Measurements from ENCODE around the gene HSPA12B.

Gene HSPA12B

DNA sequence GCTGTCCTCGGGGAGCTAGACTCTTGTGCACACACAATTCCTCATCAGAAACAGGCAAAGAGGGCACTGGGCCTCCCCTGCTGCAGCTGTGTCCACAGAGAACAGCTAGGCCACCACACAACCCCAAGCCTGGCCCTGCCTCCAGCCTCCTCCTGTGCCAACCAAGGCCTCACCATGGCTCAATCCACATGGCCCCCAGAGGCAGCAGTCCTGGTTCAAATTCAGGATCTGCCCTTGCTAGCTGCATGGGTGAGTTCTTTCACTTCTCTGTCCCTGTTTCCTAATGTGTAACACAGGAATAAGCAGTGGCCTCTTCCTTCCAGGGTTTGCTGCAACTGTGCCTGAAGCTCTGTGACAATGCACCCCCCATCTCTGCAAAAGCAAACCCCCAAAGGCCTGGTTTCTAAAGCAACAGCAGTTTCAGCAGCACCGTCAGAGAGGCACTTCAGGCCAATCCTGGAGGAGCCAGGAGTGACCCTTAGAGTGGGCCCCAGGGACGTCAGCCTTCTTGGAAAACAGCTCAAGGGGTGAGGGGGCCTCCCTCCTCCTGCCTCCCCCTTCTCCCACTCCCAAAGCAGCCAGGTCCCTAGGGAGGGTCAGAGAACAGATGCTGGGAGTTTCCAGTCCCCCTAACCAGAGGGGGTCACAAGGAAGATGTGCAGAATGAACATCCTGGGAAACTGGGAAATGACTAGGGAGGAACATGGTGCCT lies 32.8 kb downstream of the HSPA12B start:
- Histone ChIP-seq H3K4me1 (ENCODE audit: control insufficient read depth, insufficient read depth, low read length) (peaks cover 18% of the 10 kb centered on the region), H3K27ac (ENCODE audit: insufficient read depth, low read depth, low read length, poor library complexity, severe bottlenecking) (no peak overlapping the region), H3K36me3 (ENCODE audit: control insufficient read depth, insufficient read depth, low read length) (no peaks in the 10 kb centered on the region), H3K4me3 (ENCODE audit: insufficient read depth, low read depth, low read length) (no peak overlapping the region), H3K27me3 (ENCODE audit: control insufficient read depth, insufficient read depth, low read length, poor library complexity, severe bottlenecking) (peaks cover 3% of the 10 kb centered on the region), H3K9me3 (ENCODE audit: control insufficient read depth, low read length) (no peaks in the 10 kb centered on the region)
- WGBS, 2 experiments, result 91 to 93% methylated on average over 3 of the region's 3 CpGs

- peak overlapping the region; percentile 79 for H3K4me3 ChIP-seq (ENCODE audit: insufficient read depth, low read depth, low read length)
- H3K4me1 ChIP-seq (ENCODE audit: control insufficient read depth, insufficient read depth, low read length), result peaks cover 15% of the 10 kb centered on the region
- H3K36me3 ChIP-seq (ENCODE audit: control insufficient read depth, insufficient read depth, low read length), result no peaks in the 10 kb centered on the region
- peaks cover 4% of the 10 kb centered on the region for H3K27me3 ChIP-seq (ENCODE audit: control insufficient read depth, insufficient read depth, low read length, poor library complexity, severe bottlenecking)
- H3K27ac ChIP-seq (ENCODE audit: insufficient read depth, low read depth, low read length, poor library complexity, severe bottlenecking), result no peak overlapping the region
- 37 to 39% methylated on average over 9 of the region's 9 CpGs for WGBS, 2 experiments
- no peaks in the 10 kb centered on the region for H3K9me3 ChIP-seq (ENCODE audit: control insufficient read depth, low read length)
Observed at GRCh38 chr20:3766422-3767109, 34.1 kb downstream of the HSPA12B start.

- H3K36me3 ChIP-seq (ENCODE audit: control insufficient read depth, insufficient read depth, low read length), result no peaks in the 10 kb centered on the region
- 1 to 2% methylated on average over 21 of the region's 21 CpGs for WGBS, 2 experiments
- H3K27me3 ChIP-seq (ENCODE audit: control insufficient read depth, insufficient read depth, low read length, poor library complexity, severe bottlenecking), result peaks cover 7% of the 10 kb centered on the region
- no peak overlapping the region for H3K27ac ChIP-seq (ENCODE audit: insufficient read depth, low read depth, low read length, poor library complexity, severe bottlenecking)
- H3K9me3 ChIP-seq (ENCODE audit: control insufficient read depth, low read length), result no peaks in the 10 kb centered on the region
- peak overlapping the region; percentile 79 for H3K4me3 ChIP-seq (ENCODE audit: insufficient read depth, low read depth, low read length)
- H3K4me1 ChIP-seq (ENCODE audit: control insufficient read depth, insufficient read depth, low read length), result peaks cover 15% of the 10 kb centered on the region
Observed at GRCh38 chr20:3767110-3767426, 34.6 kb downstream of the HSPA12B start.

GRCh38 chr20:3767427-3768341 lies 35.2 kb downstream of the HSPA12B start, which contains the start of gene ADISSP:
TSS of gene ADISSP (minus strand) at chr20:3767753. CDS start at chr20:3760100, 7,653 bp downstream.
- 0% methylated on average over 80 of the region's 80 CpGs for WGBS, 2 experiments
- H3K27ac ChIP-seq (ENCODE audit: insufficient read depth, low read depth, low read length, poor library complexity, severe bottlenecking), result peak within 1 kb of the TSS; percentile 97

GRCh38 chr20:3768342-3769130 lies 36.1 kb downstream of the HSPA12B start:
- peaks cover 7% of the 10 kb centered on the region for H3K27me3 ChIP-seq (ENCODE audit: control insufficient read depth, insufficient read depth, low read length, poor library complexity, severe bottlenecking)
- no peaks in the 10 kb centered on the region for H3K9me3 ChIP-seq (ENCODE audit: control insufficient read depth, low read length)
- H3K4me3 ChIP-seq (ENCODE audit: insufficient read depth, low read depth, low read length), result peak overlapping the region; percentile 79
- peak overlapping the region; percentile 97 for H3K27ac ChIP-seq (ENCODE audit: insufficient read depth, low read depth, low read length, poor library complexity, severe bottlenecking)
- H3K4me1 ChIP-seq (ENCODE audit: control insufficient read depth, insufficient read depth, low read length), result peaks cover 15% of the 10 kb centered on the region
- 1 to 2% methylated on average over 51 of the region's 51 CpGs for WGBS, 2 experiments
- no peaks in the 10 kb centered on the region for H3K36me3 ChIP-seq (ENCODE audit: control insufficient read depth, insufficient read depth, low read length)

More at GRCh38 chr20:3767427-3768341, 35.2 kb downstream of the HSPA12B start, which contains the start of gene ADISSP:
- Histone ChIP-seq H3K4me1 (ENCODE audit: control insufficient read depth, insufficient read depth, low read length) (peaks cover 15% of the 10 kb centered on the region), H3K27me3 (ENCODE audit: control insufficient read depth, insufficient read depth, low read length, poor library complexity, severe bottlenecking) (peaks cover 7% of the 10 kb centered on the region), H3K9me3 (ENCODE audit: control insufficient read depth, low read length) (no peaks in the 10 kb centered on the region), H3K36me3 (ENCODE audit: control insufficient read depth, insufficient read depth, low read length) (no peaks in the 10 kb centered on the region), H3K4me3 (ENCODE audit: insufficient read depth, low read depth, low read length) (peak within 1 kb of the TSS; percentile 79)

DNA sequence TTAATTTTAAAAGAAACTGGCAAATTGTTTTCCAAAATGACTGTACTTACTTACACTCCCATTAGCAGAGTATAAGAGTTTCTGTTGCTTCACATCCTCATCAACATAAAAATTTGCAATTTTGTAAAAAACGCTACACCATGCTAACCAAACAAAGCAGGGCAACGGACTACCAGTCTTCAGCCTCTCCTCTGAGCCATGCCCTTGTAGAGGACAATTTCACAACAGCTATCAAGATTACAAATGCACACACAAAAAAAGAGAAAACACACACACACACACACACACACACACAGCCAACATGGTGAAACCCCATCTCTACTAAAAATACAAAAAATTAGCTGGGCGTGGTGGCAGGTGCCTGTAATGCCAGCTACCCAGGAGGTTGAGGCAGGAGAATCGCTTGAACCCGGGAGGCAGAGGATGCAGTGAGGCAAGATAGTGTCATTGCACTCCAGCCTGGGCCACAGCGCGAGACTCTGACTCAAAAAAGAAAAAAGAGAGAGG lies 39.1 kb downstream of the HSPA12B start:
- Histone ChIP-seq H3K27ac (ENCODE audit: insufficient read depth, low read depth, low read length, poor library complexity, severe bottlenecking) (no peak overlapping the region), H3K4me3 (ENCODE audit: insufficient read depth, low read depth, low read length) (no peak overlapping the region), H3K27me3 (ENCODE audit: control insufficient read depth, insufficient read depth, low read length, poor library complexity, severe bottlenecking) (peaks cover 21% of the 10 kb centered on the region), H3K9me3 (ENCODE audit: control insufficient read depth, low read length) (no peaks in the 10 kb centered on the region), H3K4me1 (ENCODE audit: control insufficient read depth, insufficient read depth, low read length) (peaks cover 11% of the 10 kb centered on the region), H3K36me3 (ENCODE audit: control insufficient read depth, insufficient read depth, low read length) (no peaks in the 10 kb centered on the region)
- WGBS, 2 experiments, result 83 to 87% methylated on average over 7 of the region's 7 CpGs

DNA sequence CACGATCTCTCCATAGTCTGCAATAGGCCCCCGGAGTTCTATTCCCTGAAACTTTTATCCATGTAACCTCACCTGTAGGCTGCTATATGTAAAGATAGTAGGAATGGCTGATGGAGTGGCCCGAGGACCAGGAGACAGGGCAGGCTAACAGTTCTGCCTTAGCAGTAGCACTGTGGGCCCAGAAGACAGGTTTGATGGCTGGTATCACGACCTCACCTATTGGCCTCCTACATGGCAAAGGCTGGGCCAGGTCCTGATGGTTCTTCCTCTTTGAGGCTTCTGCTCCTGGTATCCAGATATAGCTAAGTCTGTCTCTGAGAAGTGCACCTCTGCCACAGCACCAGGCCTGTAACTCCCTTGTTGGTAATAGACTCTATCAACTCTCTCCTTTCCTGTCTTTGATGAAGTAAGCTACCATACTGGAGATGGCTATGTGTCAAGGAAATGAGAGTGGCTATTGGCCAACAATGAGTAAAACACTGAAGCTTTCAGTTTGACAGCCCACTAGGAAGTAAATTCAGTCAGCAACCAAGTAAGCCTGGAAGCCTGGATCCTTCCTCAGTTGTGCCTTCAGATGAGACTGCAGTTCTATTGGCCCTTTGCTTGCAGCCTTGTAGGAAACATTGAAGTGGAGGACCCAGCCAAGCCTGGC lies 43.1 kb downstream of the HSPA12B start:
- no peak overlapping the region for H3K4me3 ChIP-seq (ENCODE audit: insufficient read depth, low read depth, low read length)
- no peaks in the 10 kb centered on the region for H3K36me3 ChIP-seq (ENCODE audit: control insufficient read depth, insufficient read depth, low read length)
- no peak overlapping the region for H3K27ac ChIP-seq (ENCODE audit: insufficient read depth, low read depth, low read length, poor library complexity, severe bottlenecking)
- no peaks in the 10 kb centered on the region for H3K9me3 ChIP-seq (ENCODE audit: control insufficient read depth, low read length)
- no peaks in the 10 kb centered on the region for H3K4me1 ChIP-seq (ENCODE audit: control insufficient read depth, insufficient read depth, low read length)
- peaks cover 57% of the 10 kb centered on the region for H3K27me3 ChIP-seq (ENCODE audit: control insufficient read depth, insufficient read depth, low read length, poor library complexity, severe bottlenecking)
- WGBS, 2 experiments, result 86 to 94% methylated on average over 4 of the region's 4 CpGs

DNA sequence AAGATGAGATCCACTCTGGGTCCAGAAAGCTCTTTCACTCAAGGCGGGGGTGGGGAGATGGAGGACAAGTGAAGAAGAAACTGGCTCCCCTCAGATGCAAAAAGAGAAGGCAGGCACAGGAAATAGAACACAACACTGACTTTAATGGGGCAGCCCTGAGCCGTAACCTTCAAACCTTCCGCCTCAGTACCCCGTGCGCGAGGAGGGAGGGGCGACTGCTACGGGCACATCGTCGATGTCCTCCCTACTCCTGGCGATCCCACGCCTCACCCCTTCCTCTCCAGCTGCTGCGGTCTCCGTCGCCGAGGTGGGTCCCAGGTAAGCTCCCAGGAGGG lies 44.9 kb downstream of the HSPA12B start:
- WGBS, 2 experiments, result 15 to 16% methylated on average over 16 of the region's 16 CpGs
- H3K36me3 ChIP-seq (ENCODE audit: control insufficient read depth, insufficient read depth, low read length), result no peaks in the 10 kb centered on the region
- H3K4me3 ChIP-seq (ENCODE audit: insufficient read depth, low read depth, low read length), result peak overlapping the region; percentile 32
- peaks cover 57% of the 10 kb centered on the region for H3K27me3 ChIP-seq (ENCODE audit: control insufficient read depth, insufficient read depth, low read length, poor library complexity, severe bottlenecking)
- no peaks in the 10 kb centered on the region for H3K9me3 ChIP-seq (ENCODE audit: control insufficient read depth, low read length)
- H3K4me1 ChIP-seq (ENCODE audit: control insufficient read depth, insufficient read depth, low read length), result no peaks in the 10 kb centered on the region
- no peak overlapping the region for H3K27ac ChIP-seq (ENCODE audit: insufficient read depth, low read depth, low read length, poor library complexity, severe bottlenecking)
